Peyer's patch (tissue), 4 donors: Measurements from ENCODE around the gene CASP12. TPM values are rescaled to one million over a fixed set of nuclear protein-coding genes. Genes with fewer than 3 reads are reported as not detected.

ENCODE experiments used
- DNase-seq, 3 donors: peaks; one replicate each; pipeline ENCODE4 v3.0.0-alpha.2; 2017 to 2019
- H3K27ac ChIP-seq, 4 donors: fragments of 200-600 bp; sonication (generic); one replicate each; pipeline ENCODE4 v1.5.1; 2016 to 2019
- H3K27me3 ChIP-seq, 2 donors: fragments of 200-600 bp; sonication (generic); one replicate each; pipeline ENCODE4 v1.5.1; 2019
- H3K36me3 ChIP-seq, 3 donors: fragments of 200-600 bp; sonication (generic); one replicate each; pipeline ENCODE4 v1.5.1; 2016 to 2019
- H3K4me1 ChIP-seq, 4 donors: fragments of 200-600 bp; sonication (generic); one replicate each; pipeline ENCODE4 v1.5.1; 2016 to 2019
- H3K4me3 ChIP-seq, 4 donors: fragments of 200-600 bp; sonication (generic); 1 replicate in 3 of 4; 2 replicates in 1 of 4; pipeline ENCODE4 v1.5.1; 2016 to 2019; ENCODE audit warnings: mild to moderate bottlenecking in 1 of 4
- H3K9me3 ChIP-seq, 4 donors: fragments of 200-600 bp; sonication (generic); one replicate each; pipeline ENCODE4 v1.5.1; 2016 to 2019; ENCODE audit warnings: mild to moderate bottlenecking in 1 of 4
- POLR2A ChIP-seq, 2 donors: fragments of 450-650 bp; IDR thresholded peaks; one replicate each; pipeline ENCODE4 v1.5.1; 2017; ENCODE audit warnings: antibody characterized with exemption in 2 of 2, mild to moderate bottlenecking in 2 of 2, moderate library complexity in 2 of 2
- total RNA-seq, 4 donors: library from RNA; depleted of rRNA; stranded (reverse); fragments of >200 nt; gene quantifications; one replicate each; pipeline ENCODE4 v1.1.0, GENCODE V29; 2016
- TF ChIP-seq, protein P1 (sequence below), 6 experiments: fragments of 450-650 bp in 4 of 6; fragments of 200-600 bp in 2 of 6; sonication (generic) in 1 of 6; IDR thresholded peaks; one replicate each; pipeline ENCODE4 v1.5.1; 2017 to 2019; ENCODE audit warnings: antibody characterized with exemption in 6 of 6, mild to moderate bottlenecking in 3 of 6, moderate library complexity in 1 of 6

Gene CASP12
- total RNA-seq, 4 donors from 2014 or later: 1.3 TPM; not detected in 3

DNA sequence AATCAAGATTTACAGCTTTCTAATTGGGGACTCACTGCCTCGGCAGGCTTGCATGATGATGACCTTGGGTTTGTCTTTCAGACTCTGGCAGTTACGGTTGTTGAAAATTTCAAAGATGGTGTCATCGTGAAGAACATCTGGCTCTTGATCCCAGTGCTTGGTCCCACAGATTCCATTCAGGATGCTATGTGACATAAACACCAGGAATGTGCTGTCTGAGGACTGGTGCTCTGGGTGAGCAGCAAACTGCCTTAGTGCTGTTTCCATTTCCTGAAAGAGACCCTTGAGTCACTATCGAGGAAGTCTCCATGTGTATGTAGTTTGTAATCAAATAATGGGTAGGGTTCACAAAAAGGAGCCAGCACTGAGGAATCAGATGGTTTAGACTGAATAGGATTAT lies 7.1 kb downstream of the CASP12 start:
- Histone ChIP-seq H3K4me1 (no peaks in the 10 kb centered on the region), H3K27me3 (no peaks in the 10 kb centered on the region), H3K9me3 (no peaks in the 10 kb centered on the region), H3K27ac (no peak overlapping the region), H3K36me3 (no peaks in the 10 kb centered on the region), H3K4me3 (no peak overlapping the region)
- DNase-seq: no peak
- TF ChIP-seq, protein P1, sequence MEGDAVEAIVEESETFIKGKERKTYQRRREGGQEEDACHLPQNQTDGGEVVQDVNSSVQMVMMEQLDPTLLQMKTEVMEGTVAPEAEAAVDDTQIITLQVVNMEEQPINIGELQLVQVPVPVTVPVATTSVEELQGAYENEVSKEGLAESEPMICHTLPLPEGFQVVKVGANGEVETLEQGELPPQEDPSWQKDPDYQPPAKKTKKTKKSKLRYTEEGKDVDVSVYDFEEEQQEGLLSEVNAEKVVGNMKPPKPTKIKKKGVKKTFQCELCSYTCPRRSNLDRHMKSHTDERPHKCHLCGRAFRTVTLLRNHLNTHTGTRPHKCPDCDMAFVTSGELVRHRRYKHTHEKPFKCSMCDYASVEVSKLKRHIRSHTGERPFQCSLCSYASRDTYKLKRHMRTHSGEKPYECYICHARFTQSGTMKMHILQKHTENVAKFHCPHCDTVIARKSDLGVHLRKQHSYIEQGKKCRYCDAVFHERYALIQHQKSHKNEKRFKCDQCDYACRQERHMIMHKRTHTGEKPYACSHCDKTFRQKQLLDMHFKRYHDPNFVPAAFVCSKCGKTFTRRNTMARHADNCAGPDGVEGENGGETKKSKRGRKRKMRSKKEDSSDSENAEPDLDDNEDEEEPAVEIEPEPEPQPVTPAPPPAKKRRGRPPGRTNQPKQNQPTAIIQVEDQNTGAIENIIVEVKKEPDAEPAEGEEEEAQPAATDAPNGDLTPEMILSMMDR (IDR thresholded peaks at IDR 0.05): no peak
- no peak for TF ChIP-seq POLR2A (IDR thresholded peaks at IDR 0.05)

DNA sequence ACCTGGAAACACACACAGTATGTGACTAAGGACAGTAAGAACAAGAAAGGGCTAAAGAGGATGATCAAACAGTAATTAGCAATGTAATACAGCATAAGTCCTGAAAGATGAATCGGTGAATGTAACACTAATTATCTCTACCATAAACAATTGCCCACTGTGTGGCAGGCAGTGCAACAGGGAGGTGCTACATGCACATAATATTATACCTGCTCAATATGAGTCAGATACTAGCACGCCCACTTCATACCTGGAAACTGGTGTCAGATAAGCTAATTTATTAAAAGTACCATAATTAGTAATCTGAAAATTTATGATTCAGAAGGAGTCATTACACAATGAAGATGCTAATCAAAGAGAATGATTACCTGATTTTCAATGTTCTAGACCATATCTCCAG lies 14.9 kb downstream of the CASP12 start:
- no peak for DNase-seq
- Histone ChIP-seq H3K27me3 (no peaks in the 10 kb centered on the region), H3K36me3 (no peaks in the 10 kb centered on the region), H3K4me3 (no peak overlapping the region), H3K27ac (no peak overlapping the region), H3K9me3 (no peaks in the 10 kb centered on the region), H3K4me1 (no peaks in the 10 kb centered on the region)
- TF ChIP-seq, protein P1 (IDR thresholded peaks at IDR 0.05): no peak
- TF ChIP-seq POLR2A (IDR thresholded peaks at IDR 0.05): no peak

DNA sequence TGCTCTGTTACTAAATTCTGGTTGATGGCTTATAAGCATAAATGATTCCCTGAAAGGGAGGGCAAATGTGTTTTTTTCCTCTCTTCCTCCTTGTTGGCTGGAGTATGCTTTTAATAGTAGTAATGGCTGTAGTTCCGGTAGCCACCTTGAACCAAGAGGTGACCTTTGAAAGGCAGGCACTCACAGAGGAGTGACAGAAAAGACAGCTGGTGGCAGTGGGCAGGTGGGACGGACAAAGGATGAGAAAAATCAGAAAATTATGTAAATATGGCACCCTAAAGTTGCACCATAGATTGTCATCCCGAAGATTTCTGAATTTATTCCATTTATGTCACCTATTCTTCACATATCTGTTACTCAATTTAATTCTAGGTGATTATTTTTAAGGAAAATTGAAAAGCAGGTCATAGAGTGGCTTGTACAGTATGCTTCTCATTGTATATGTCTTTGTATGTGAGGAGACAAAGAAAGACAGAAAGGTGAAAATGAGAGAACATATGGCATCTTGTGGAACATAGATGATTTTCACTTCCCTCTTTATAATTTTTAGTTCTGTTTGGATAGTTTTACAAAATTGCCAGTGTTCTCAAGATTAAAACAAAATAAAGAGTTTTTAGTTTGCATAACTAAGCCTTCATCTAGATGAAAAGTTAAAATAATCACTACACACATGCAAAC lies 17.0 kb downstream of the CASP12 start:
- DNase-seq: no peak
- Histone ChIP-seq H3K4me1 (no peaks in the 10 kb centered on the region), H3K4me3 (no peak overlapping the region), H3K9me3 (no peaks in the 10 kb centered on the region), H3K27ac (no peak overlapping the region), H3K27me3 (no peaks in the 10 kb centered on the region), H3K36me3 (no peaks in the 10 kb centered on the region)
- TF ChIP-seq, protein P1 (IDR thresholded peaks at IDR 0.05): no peak
- TF ChIP-seq POLR2A (IDR thresholded peaks at IDR 0.05): no peak

DNA sequence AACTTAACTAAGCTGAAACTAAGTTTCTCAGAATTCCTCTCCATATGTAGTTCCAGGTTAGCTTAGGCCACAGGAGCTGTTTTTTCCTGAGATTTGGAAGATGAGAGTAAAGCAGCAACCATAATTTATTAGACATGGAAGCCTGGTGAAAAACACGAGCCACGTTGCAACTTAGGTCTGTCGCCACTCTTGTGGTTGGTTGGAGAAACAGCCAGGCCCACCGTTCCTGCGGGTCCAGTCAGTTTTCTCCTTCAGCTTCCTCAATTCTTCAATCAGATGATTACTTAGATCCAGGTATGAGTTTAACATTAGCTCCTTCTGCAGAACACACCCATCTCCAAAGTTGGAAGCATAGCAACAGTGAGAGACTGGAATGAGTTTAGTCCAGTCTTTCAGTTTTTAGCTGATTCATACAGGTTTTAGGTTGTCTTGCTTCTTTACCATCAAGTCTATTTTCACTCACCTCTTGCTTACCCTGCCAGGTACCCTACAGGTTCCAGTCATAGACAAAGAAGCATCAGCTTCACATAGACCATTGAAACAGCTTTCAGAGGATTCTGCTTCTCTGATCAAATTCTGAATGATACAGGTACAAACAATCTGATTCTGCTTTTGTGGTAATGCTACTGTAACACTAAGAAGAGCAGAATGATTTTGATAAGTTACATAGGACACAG lies 18.6 kb downstream of the CASP12 start:
- H3K36me3 ChIP-seq: no peaks in the 10 kb centered on the region
- TF ChIP-seq, protein P1 (IDR thresholded peaks at IDR 0.05): no peak
- TF ChIP-seq POLR2A (IDR thresholded peaks at IDR 0.05): no peak
- H3K9me3 ChIP-seq: no peaks in the 10 kb centered on the region
- no peak for DNase-seq
- no peaks in the 10 kb centered on the region for H3K4me1 ChIP-seq
- H3K27ac ChIP-seq: no peak overlapping the region
- H3K4me3 ChIP-seq: no peak overlapping the region
- H3K27me3 ChIP-seq: no peaks in the 10 kb centered on the region

DNA sequence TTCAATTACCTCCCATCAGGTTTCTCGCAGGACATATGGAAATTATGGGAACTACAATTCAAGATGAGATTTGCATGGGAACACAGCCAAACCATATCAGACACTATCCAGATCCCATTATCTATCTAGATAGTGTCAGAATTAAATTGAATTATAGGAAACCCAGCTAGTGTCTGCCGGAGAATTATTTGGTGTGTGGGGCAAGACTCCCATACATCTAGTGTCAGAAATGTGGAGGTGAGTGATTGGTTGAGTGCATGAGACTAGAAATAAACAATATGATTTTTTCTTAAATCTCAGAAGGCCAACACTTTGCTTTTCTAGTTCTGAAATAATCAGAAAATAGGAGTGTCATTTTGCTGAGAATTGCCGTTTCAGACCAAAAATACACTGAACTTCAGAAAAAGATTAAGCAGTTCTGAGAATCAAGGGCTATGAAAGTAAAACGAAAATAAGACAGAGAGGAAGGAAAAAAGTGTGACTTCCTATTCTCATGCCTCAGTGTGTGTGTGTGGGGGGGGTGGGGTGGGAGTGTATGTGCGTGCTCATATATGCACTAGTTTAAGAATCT lies 21.3 kb downstream of the CASP12 start:
- Histone ChIP-seq H3K4me1 (no peaks in the 10 kb centered on the region), H3K36me3 (no peaks in the 10 kb centered on the region), H3K27me3 (no peaks in the 10 kb centered on the region), H3K4me3 (no peak overlapping the region), H3K9me3 (no peaks in the 10 kb centered on the region), H3K27ac (peak overlapping the region in 2 of 4 donors; percentile 22 to 62)
- TF ChIP-seq, protein P1 (IDR thresholded peaks at IDR 0.05): no peak
- TF ChIP-seq POLR2A (IDR thresholded peaks at IDR 0.05): no peak
- DNase-seq: no peak
